H9 (cell line): Measurements from ENCODE around the gene EVI5. TPM values are rescaled to one million over a fixed set of nuclear protein-coding genes. Genes with fewer than 3 reads are reported as not detected.

Experiments
- DNase-seq: peaks from one replicate; pipeline ENCODE4 v3.0.0-alpha.2; 2017
- H2AFZ ChIP-seq: one replicate; pipeline ENCODE4 v1.6.1; 2013; ENCODE audit warnings: mild to moderate bottlenecking, low read length, control low read depth, moderate library complexity
- H2AK5ac ChIP-seq: 2 replicates; pipeline ENCODE4 v1.6.1; 2013; ENCODE audit warnings: low read length, control low read depth, mixed read lengths; ENCODE audit not compliant: insufficient read length
- H2BK120ac ChIP-seq: one replicate; pipeline ENCODE4 v1.6.1; 2013; ENCODE audit warnings: low read depth, mild to moderate bottlenecking, low read length, control low read depth, inconsistent platforms; ENCODE audit not compliant: poor library complexity, severe bottlenecking
- H2BK12ac ChIP-seq: 2 replicates; pipeline ENCODE4 v1.6.1; 2013; ENCODE audit warnings: low read length, control low read depth, mixed read lengths, low read depth; ENCODE audit not compliant: insufficient read length
- H2BK15ac ChIP-seq: 2 replicates; pipeline ENCODE4 v1.6.1; 2013; ENCODE audit warnings: low read depth, low read length, control low read depth
- H2BK20ac ChIP-seq: one replicate; pipeline ENCODE4 v1.6.1; 2013; ENCODE audit warnings: low read depth, mild to moderate bottlenecking, low read length, control low read depth, inconsistent platforms; ENCODE audit not compliant: poor library complexity, severe bottlenecking
- H2BK5ac ChIP-seq: 2 replicates; pipeline ENCODE4 v1.6.1; 2013; ENCODE audit warnings: low read length, control low read depth, mixed read lengths; ENCODE audit not compliant: insufficient read length
- H3K14ac ChIP-seq: 2 replicates; pipeline ENCODE4 v1.6.1; 2013; ENCODE audit warnings: low read length, control low read depth; ENCODE audit not compliant: insufficient read depth
- H3K18ac ChIP-seq: 2 replicates; pipeline ENCODE4 v1.6.1; 2013; ENCODE audit warnings: low read depth, mild to moderate bottlenecking, mixed read lengths, low read length, control low read depth; ENCODE audit not compliant: insufficient read length
- H3K23ac ChIP-seq: 2 replicates; pipeline ENCODE4 v1.6.1; 2013; ENCODE audit warnings: low read length, control low read depth, mixed read lengths, low read depth; ENCODE audit not compliant: insufficient read length
- H3K23me2 ChIP-seq: 2 replicates; pipeline ENCODE4 v1.6.1; 2013; ENCODE audit warnings: low read depth, mild to moderate bottlenecking, mixed read lengths, low read length, control low read depth; ENCODE audit not compliant: insufficient read length, poor library complexity, severe bottlenecking
- H3K27ac ChIP-seq: 2 replicates; pipeline ENCODE4 v1.5.1; 2013; ENCODE audit warnings: low read length, control low read depth, mixed read lengths, low read depth; ENCODE audit not compliant: insufficient read length
- H3K27me3 ChIP-seq: 2 replicates; pipeline ENCODE4 v1.6.1; 2013; ENCODE audit warnings: low read length, control low read depth, inconsistent platforms; ENCODE audit not compliant: insufficient read depth
- H3K4ac ChIP-seq: 2 replicates; pipeline ENCODE4 v1.6.1; 2013; ENCODE audit warnings: low read depth, mild to moderate bottlenecking, control low read depth, inconsistent platforms, low read length, moderate library complexity
- H3K4me1 ChIP-seq: 2 replicates; pipeline ENCODE4 v1.6.1; 2013; ENCODE audit warnings: low read length, control low read depth, inconsistent platforms; ENCODE audit not compliant: insufficient read depth
- H3K4me2 ChIP-seq: 2 replicates; pipeline ENCODE4 v1.6.1; 2013; ENCODE audit warnings: low read length, control low read depth, mixed read lengths; ENCODE audit not compliant: insufficient read length, insufficient read depth
- H3K56ac ChIP-seq: 2 replicates; pipeline ENCODE4 v1.6.1; 2013; ENCODE audit warnings: low read depth, mild to moderate bottlenecking, mixed read lengths, low read length, control low read depth; ENCODE audit not compliant: insufficient read length
- H3K79me1 ChIP-seq: 2 replicates; pipeline ENCODE4 v1.6.1; 2013; ENCODE audit warnings: low read depth, mild to moderate bottlenecking, moderate library complexity, low read length, control low read depth, inconsistent platforms; ENCODE audit not compliant: insufficient read depth, poor library complexity, severe bottlenecking
- H3K79me2 ChIP-seq: 2 replicates; pipeline ENCODE4 v1.6.1; 2013; ENCODE audit warnings: low read length, control low read depth, inconsistent platforms; ENCODE audit not compliant: insufficient read depth
- H3K9ac ChIP-seq: 2 replicates; pipeline ENCODE4 v1.6.1; 2013; ENCODE audit warnings: low read length, control low read depth, mixed read lengths; ENCODE audit not compliant: insufficient read length; ENCODE audit errors: extremely low read depth
- H3K9me3 ChIP-seq: one replicate; pipeline ENCODE4 v1.6.1; 2013; ENCODE audit warnings: low read depth, low read length, inconsistent platforms; ENCODE audit not compliant: control insufficient read depth
- H3T11ph ChIP-seq: one replicate; pipeline ENCODE4 v1.6.1; 2013; ENCODE audit warnings: mild to moderate bottlenecking, low read length, control low read depth, inconsistent platforms
- H4K20me1 ChIP-seq: one replicate; pipeline ENCODE4 v1.6.1; 2013; ENCODE audit not compliant: control insufficient read depth, insufficient read length, insufficient read depth
- H4K5ac ChIP-seq: 2 replicates; pipeline ENCODE4 v1.6.1; 2013; ENCODE audit warnings: low read depth, mild to moderate bottlenecking, mixed read lengths, low read length, control low read depth; ENCODE audit not compliant: insufficient read length
- H4K8ac ChIP-seq: replicated peaks from 2 replicates; pipeline ENCODE4 v1.6.1; 2013; ENCODE audit warnings: low read length, control low read depth, mixed read lengths, low read depth; ENCODE audit not compliant: insufficient read length
- H4K91ac ChIP-seq: 2 replicates; pipeline ENCODE4 v1.6.1; 2013; ENCODE audit warnings: low read depth, mild to moderate bottlenecking, moderate library complexity, mixed read lengths, low read length, control low read depth; ENCODE audit not compliant: insufficient read length
- H3K27ac Mint-ChIP-seq, 3 experiments: 2 replicates in 2 of 3; 3 replicates in 1 of 3; pipeline ENCODE4 v1.8.0; 2020 to 2021; ENCODE audit warnings: mixed read lengths in 3 of 3, mild to moderate bottlenecking in 1 of 3, moderate library complexity in 1 of 3
- H3K27me3 Mint-ChIP-seq: 2 replicates; pipeline ENCODE4 v1.8.0; 2021; ENCODE audit warnings: low read depth, mild to moderate bottlenecking, moderate library complexity, mixed read lengths
- H3K36me3 Mint-ChIP-seq, 3 experiments: 2 replicates in 2 of 3; 3 replicates in 1 of 3; pipeline ENCODE4 v1.8.0; 2020 to 2021; ENCODE audit warnings: low read depth in 3 of 3, mixed read lengths in 3 of 3; ENCODE audit not compliant: insufficient read depth in 1 of 3
- H3K4me1 Mint-ChIP-seq, 2 experiments: 2 replicates each; pipeline ENCODE4 v1.8.0; 2020; ENCODE audit warnings: mixed read lengths in 2 of 2
- H3K4me3 Mint-ChIP-seq, 2 experiments: 2 replicates in 1 of 2; 3 replicates in 1 of 2; pipeline ENCODE4 v1.8.0; 2020 to 2021; ENCODE audit warnings: mild to moderate bottlenecking in 2 of 2, mixed read lengths in 2 of 2, moderate library complexity in 1 of 2
- H3K9me3 Mint-ChIP-seq, 2 experiments: 2 replicates in 1 of 2; 3 replicates in 1 of 2; pipeline ENCODE4 v1.8.0; 2020; ENCODE audit warnings: mild to moderate bottlenecking in 2 of 2, mixed read lengths in 2 of 2, moderate library complexity in 1 of 2
- WGBS: extraction: QIAGEN DNeasy Blood & Tissue Kit; methylation state at CpG from one replicate; pipeline ENCODE4 v1.1.7; 2013; ENCODE audit warnings: missing lambda C conversion rate, low lambda C conversion rate, mixed read lengths; ENCODE audit not compliant: insufficient read length; ENCODE audit errors: extremely low coverage; 5-methylcytosine and 5-hydroxymethylcytosine counted together
- total RNA-seq: library from RNA; stranded (reverse); gene quantifications from 2 replicates; pipeline ENCODE4 v1.2.1, GENCODE V29; 2021
- TF ChIP-seq, protein P1 (sequence below): fragments of 200-600 bp; sonication (generic); conservative IDR thresholded peaks from 3 replicates; pipeline ENCODE4 v1.8.0; 2021; ENCODE audit warnings: antibody characterized with exemption, mild to moderate bottlenecking

Gene EVI5
- total RNA-seq, 1 experiment from 2014 or later = 9.7 TPM

DNA sequence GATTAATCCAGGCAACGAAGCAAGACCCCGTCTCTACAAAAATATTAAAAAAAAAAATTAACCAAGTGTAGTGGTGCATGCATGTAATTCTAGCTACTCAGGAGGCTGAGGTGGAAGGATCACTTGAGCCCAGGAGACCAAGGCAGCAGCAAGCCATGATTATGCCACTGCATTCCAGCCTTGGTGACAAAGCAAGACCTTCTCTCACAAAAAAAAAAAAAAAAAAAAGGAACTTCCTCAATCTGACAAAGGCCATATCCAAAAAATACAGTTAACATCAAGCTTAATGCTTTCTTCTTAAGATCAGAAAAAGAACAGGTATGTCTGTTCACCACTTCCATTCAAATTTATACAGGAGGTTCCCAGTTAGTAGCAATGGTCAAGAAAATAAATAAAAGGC is 54.4 kb downstream of the EVI5 start:
- Histone ChIP-seq H2AK5ac (no peak overlapping the region), H3T11ph (no peak overlapping the region), H3K4ac (no peak overlapping the region), H3K4me1 (no peaks in the 10 kb centered on the region), H3K9me3 (no peaks in the 10 kb centered on the region), H3K56ac (no peak overlapping the region), H4K20me1 (no peaks in the 10 kb centered on the region), H3K23me2 (no peaks in the 10 kb centered on the region), H2BK12ac (no peak overlapping the region), H3K18ac (no peak overlapping the region), H3K27ac (no peak overlapping the region), H3K23ac (no peak overlapping the region), H4K5ac (no peak overlapping the region), H3K9ac (no peak overlapping the region), H3K4me2 (no peak overlapping the region), H2BK15ac (no peak overlapping the region), H3K27me3 (no peaks in the 10 kb centered on the region), H2BK120ac (no peak overlapping the region), H3K14ac (no peak overlapping the region), H2BK5ac (no peak overlapping the region), H2AFZ (no peak overlapping the region), H4K91ac (no peak overlapping the region), H3K79me1 (no peaks in the 10 kb centered on the region), H3K79me2 (no peaks in the 10 kb centered on the region), H4K8ac (no peak overlapping the region), H2BK20ac (no peak overlapping the region)
- Mint-ChIP-seq H3K27me3 (no peaks in the 10 kb centered on the region), H3K36me3 (peaks cover 0 to 5% (median 5%) of the 10 kb centered on the region in 3 experiments; a peak in 3 of 7 replicates), H3K27ac (no peak overlapping the region; a peak in 2 of 7 replicates), H3K4me1 (no peaks in the 10 kb centered on the region; a peak in 1 of 4 replicates), H3K4me3 (no peak overlapping the region), H3K9me3 (no peaks in the 10 kb centered on the region)
- TF ChIP-seq, protein P1, sequence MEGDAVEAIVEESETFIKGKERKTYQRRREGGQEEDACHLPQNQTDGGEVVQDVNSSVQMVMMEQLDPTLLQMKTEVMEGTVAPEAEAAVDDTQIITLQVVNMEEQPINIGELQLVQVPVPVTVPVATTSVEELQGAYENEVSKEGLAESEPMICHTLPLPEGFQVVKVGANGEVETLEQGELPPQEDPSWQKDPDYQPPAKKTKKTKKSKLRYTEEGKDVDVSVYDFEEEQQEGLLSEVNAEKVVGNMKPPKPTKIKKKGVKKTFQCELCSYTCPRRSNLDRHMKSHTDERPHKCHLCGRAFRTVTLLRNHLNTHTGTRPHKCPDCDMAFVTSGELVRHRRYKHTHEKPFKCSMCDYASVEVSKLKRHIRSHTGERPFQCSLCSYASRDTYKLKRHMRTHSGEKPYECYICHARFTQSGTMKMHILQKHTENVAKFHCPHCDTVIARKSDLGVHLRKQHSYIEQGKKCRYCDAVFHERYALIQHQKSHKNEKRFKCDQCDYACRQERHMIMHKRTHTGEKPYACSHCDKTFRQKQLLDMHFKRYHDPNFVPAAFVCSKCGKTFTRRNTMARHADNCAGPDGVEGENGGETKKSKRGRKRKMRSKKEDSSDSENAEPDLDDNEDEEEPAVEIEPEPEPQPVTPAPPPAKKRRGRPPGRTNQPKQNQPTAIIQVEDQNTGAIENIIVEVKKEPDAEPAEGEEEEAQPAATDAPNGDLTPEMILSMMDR = no peak
- no CpG with 5 or more reads among the region's 2 CpGs for WGBS
- no peak for DNase-seq
